H1 (cell line): ENCODE results near the gene CDH11. TPM values are rescaled to one million over a fixed set of nuclear protein-coding genes. Genes with fewer than 3 reads are reported as not detected.

Experiments used
- BACH1 ChIP-seq: IDR thresholded peaks from 2 replicates; pipeline ENCODE4 v1.6.1; 2012; ENCODE audit warnings: low read length, improper control_type of control experiment
- CHD2 ChIP-seq: IDR thresholded peaks from 2 replicates; pipeline ENCODE4 v1.6.1; 2012; ENCODE audit warnings: low read length, improper control_type of control experiment
- FOSL1 ChIP-seq: IDR thresholded peaks from 2 replicates; pipeline ENCODE4 v1.6.1; 2011; ENCODE audit warnings: mild to moderate bottlenecking, low read depth, low read length, moderate library complexity; ENCODE audit not compliant: insufficient read depth
- GABPA ChIP-seq: IDR thresholded peaks from 2 replicates; pipeline ENCODE4 v1.6.1; 2011; ENCODE audit warnings: mild to moderate bottlenecking, low read length, moderate library complexity, borderline replicate concordance; ENCODE audit not compliant: insufficient read depth
- TAF1 ChIP-seq: IDR thresholded peaks from 2 replicates; pipeline ENCODE4 v1.6.1; 2011; ENCODE audit warnings: mild to moderate bottlenecking, low read depth, low read length
- polyA plus RNA-seq, 7 experiments: library from polyadenylated mRNA; depleted of rRNA in 3 of 7; stranded (reverse) in 5 of 7; unstranded in 2 of 7; fragments of >200 nt in 5 of 7; fragments of 200-250 nt in 2 of 7; gene quantifications; 1 replicate in 5 of 7; 2 replicates in 1 of 7; 4 replicates in 1 of 7; pipeline versions ENCODE4 v1.2.1 to v1.2.3, GENCODE V29; 2011 to 2013; ENCODE audit warnings: missing spikeins in 2 of 7, mixed read lengths in 2 of 7
- total RNA-seq: library from RNA; stranded (reverse); fragmentation: NEBNext Ultra II Directional; extraction: Animal tissue kit (Norgen Biotek cat#: 25700); gene quantifications from 2 replicates; pipeline ENCODE4 v1.2.1, GENCODE V29; 2021
- TF ChIP-seq, protein P1 (sequence below): IDR thresholded peaks from 2 replicates; pipeline ENCODE4 v1.6.1; 2011; ENCODE audit warnings: low read depth, mild to moderate bottlenecking, low read length; ENCODE audit not compliant: insufficient read depth

The CDH11 gene
- total and polyA plus RNA-seq, 2 of the 8 experiments (the other 6 are each of a cell fraction or from before 2014, with no cell fraction given) = 3.3 to 8.4 TPM

GRCh38 chr16:65124596-65124995, 2.7 kb upstream of the CDH11 start (continued):
- TF ChIP-seq CHD2 = no peak
- no peak for TF ChIP-seq BACH1
- TF ChIP-seq GABPA = no peak
- TF ChIP-seq, protein P1, sequence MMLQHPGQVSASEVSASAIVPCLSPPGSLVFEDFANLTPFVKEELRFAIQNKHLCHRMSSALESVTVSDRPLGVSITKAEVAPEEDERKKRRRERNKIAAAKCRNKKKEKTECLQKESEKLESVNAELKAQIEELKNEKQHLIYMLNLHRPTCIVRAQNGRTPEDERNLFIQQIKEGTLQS = no peak
- no peak for TF ChIP-seq FOSL1
- TF ChIP-seq TAF1 = no peak
